ENCODE measurements around the gene SMC5. TPM values are rescaled to one million over a fixed set of nuclear protein-coding genes. Genes with fewer than 3 reads are reported as not detected.
A peak's percentile ranks its signal among the peaks of the same experiment; 100 is the strongest.
"Not testable (repeated sequence)": the region's sequence is repeated elsewhere in the genome, so short reads cannot be mapped to it uniquely, and the experiment has no call there.

SMC5 gene
- total and polyA plus RNA-seq, 5 experiments from 2014 or later = 15.2 to 48.3 (median 17.2) TPM

GRCh38 chr9:70322096-70322495 is 63.3 kb downstream of the SMC5 start:
- Mint-ChIP-seq H3K4me3 (no peak overlapping the region), H3K27ac (peak overlapping the region in 1 of 10 donors; percentile 61), H3K36me3 (peaks cover 30 to 84% (median 49%) of the 10 kb centered on the region in 3 donors), H3K9me3 (peaks cover 0 to 4% (median 0%) of the 10 kb centered on the region in 9 donors), H3K4me1 (peaks cover 0 to 2% (median 0%) of the 10 kb centered on the region in 4 donors), H3K27me3 (no peaks in the 10 kb centered on the region)
- no peak for DNase-seq
- no peak for ATAC-seq
- POLR2A ChIA-PET = no interaction called here

GRCh38 chr9:70324963-70325362 is 66.2 kb downstream of the SMC5 start:
- peak overlapping the region in 1 of 10 donors; percentile 9 for H3K27ac Mint-ChIP-seq
- no peaks in the 10 kb centered on the region for H3K27me3 Mint-ChIP-seq
- ATAC-seq (no peak), DNase-seq (no peak)
- H3K4me3 Mint-ChIP-seq = no peak overlapping the region
- peaks cover 0 to 12% (median 4%) of the 10 kb centered on the region in 9 donors for H3K9me3 Mint-ChIP-seq
- H3K4me1 Mint-ChIP-seq = peaks cover 0 to 8% (median under 1%) of the 10 kb centered on the region in 4 donors
- peaks cover 53 to 89% (median 69%) of the 10 kb centered on the region in 3 donors for H3K36me3 Mint-ChIP-seq
- POLR2A ChIA-PET = no interaction called here

GRCh38 chr9:70328625-70329024 is 69.8 kb downstream of the SMC5 start:
- peaks cover 44 to 81% (median 55%) of the 10 kb centered on the region in 3 donors for H3K36me3 Mint-ChIP-seq

GRCh38 chr9:70340572-70340971 is 81.8 kb downstream of the SMC5 start:
- peaks cover 0 to 21% (median 12%) of the 10 kb centered on the region in 3 donors for H3K36me3 Mint-ChIP-seq
- H3K27ac Mint-ChIP-seq = no peak overlapping the region
- no peak for ATAC-seq
- no peak overlapping the region for H3K4me3 Mint-ChIP-seq
- no peaks in the 10 kb centered on the region for H3K27me3 Mint-ChIP-seq
- peaks cover 0 to 5% (median 2%) of the 10 kb centered on the region in 4 donors for H3K4me1 Mint-ChIP-seq
- no peaks in the 10 kb centered on the region for H3K9me3 Mint-ChIP-seq
- peak in 3 of 10 donors; percentile 25 to 28 (median 25) for DNase-seq
- POLR2A ChIA-PET = interaction anchor here (1.2 to 1.3 kb wide), 2 partner anchors 73 to 262 kb away, joined by 3 to 4 read pairs; partner anchors contain the start of gene KLF9

More at GRCh38 chr9:70328625-70329024, 69.8 kb downstream of the SMC5 start:
- Mint-ChIP-seq H3K27ac (peak overlapping the region in 1 of 10 donors; percentile 85), H3K9me3 (peaks cover 0 to 12% (median 4%) of the 10 kb centered on the region in 9 donors)
- H3K27me3 Mint-ChIP-seq, DNase-seq, H3K4me1 Mint-ChIP-seq, H3K4me3 Mint-ChIP-seq, POLR2A ChIA-PET, ATAC-seq: not testable (repeated sequence)

- no peak overlapping the region for H3K4me3 Mint-ChIP-seq
- peak overlapping the region in 3 of 10 donors; percentile 10 to 44 (median 16) for H3K27ac Mint-ChIP-seq
- H3K27me3 Mint-ChIP-seq = no peaks in the 10 kb centered on the region
- POLR2A ChIA-PET = no interaction called here
- peaks cover 4 to 61% (median 6%) of the 10 kb centered on the region in 3 donors for H3K36me3 Mint-ChIP-seq
- H3K4me1 Mint-ChIP-seq = no peaks in the 10 kb centered on the region
- no peaks in the 10 kb centered on the region for H3K9me3 Mint-ChIP-seq
- no peak for DNase-seq
- no peak for ATAC-seq
Observed at GRCh38 chr9:70347046-70347445, 88.3 kb downstream of the SMC5 start.

- POLR2A ChIA-PET = interaction anchor here (0.6 kb wide), 1 partner anchor 122 kb away, joined by 9 read pairs; no protein-coding TSS in a partner anchor
- peaks cover 0 to 50% (median 5%) of the 10 kb centered on the region in 3 donors for H3K36me3 Mint-ChIP-seq
- H3K27me3 Mint-ChIP-seq = no peaks in the 10 kb centered on the region
- no peak for DNase-seq
- H3K9me3 Mint-ChIP-seq = no peaks in the 10 kb centered on the region
- no peak for ATAC-seq
- H3K27ac Mint-ChIP-seq = peak overlapping the region in 1 of 10 donors; percentile 19
- H3K4me1 Mint-ChIP-seq = peaks cover 0 to 2% (median under 1%) of the 10 kb centered on the region in 4 donors
- H3K4me3 Mint-ChIP-seq = no peak overlapping the region
Observed at GRCh38 chr9:70352356-70352755, 93.6 kb downstream of the SMC5 start.

- peaks cover 0 to 2% (median under 1%) of the 10 kb centered on the region in 4 donors for H3K4me1 Mint-ChIP-seq
- no peaks in the 10 kb centered on the region for H3K27me3 Mint-ChIP-seq
- DNase-seq (peak in 3 of 10 donors; percentile 32 to 36 (median 34)), ATAC-seq (no peak)
- POLR2A ChIA-PET = no interaction called here
- peaks cover 0 to 45% (median 4%) of the 10 kb centered on the region in 3 donors for H3K36me3 Mint-ChIP-seq
- no peak overlapping the region for H3K4me3 Mint-ChIP-seq
- no peaks in the 10 kb centered on the region for H3K9me3 Mint-ChIP-seq
- H3K27ac Mint-ChIP-seq = peak overlapping the region in 1 of 10 donors; percentile 15
Observed at GRCh38 chr9:70352802-70353201, 94.0 kb downstream of the SMC5 start.

GRCh38 chr9:70355801-70356200 is 97.0 kb downstream of the SMC5 start:
- H3K27ac Mint-ChIP-seq = peak overlapping the region in 8 of 10 donors; percentile 0 to 68 (median 38)
- no peaks in the 10 kb centered on the region for H3K27me3 Mint-ChIP-seq
- no peak overlapping the region for H3K4me3 Mint-ChIP-seq
- DNase-seq = no peak
- H3K4me1 Mint-ChIP-seq = peaks cover 0 to 2% (median 1%) of the 10 kb centered on the region in 4 donors
- POLR2A ChIA-PET = interaction anchor here (0.9 kb wide), 1 partner anchor 34 kb away, joined by 3 read pairs; no protein-coding TSS in a partner anchor
- peaks cover 0 to 22% (median 0%) of the 10 kb centered on the region in 3 donors for H3K36me3 Mint-ChIP-seq
- H3K9me3 Mint-ChIP-seq = no peaks in the 10 kb centered on the region
- no peak for ATAC-seq

- ATAC-seq = no peak
- H3K4me1 Mint-ChIP-seq = peaks cover 0 to 1% (median 0%) of the 10 kb centered on the region in 4 donors
- H3K4me3 Mint-ChIP-seq = no peak overlapping the region
- POLR2A ChIA-PET = no interaction called here
- no peaks in the 10 kb centered on the region for H3K36me3 Mint-ChIP-seq
- H3K27ac Mint-ChIP-seq = no peak overlapping the region
- no peak for DNase-seq
- no peaks in the 10 kb centered on the region for H3K27me3 Mint-ChIP-seq
- peaks cover 0 to 2% (median 0%) of the 10 kb centered on the region in 9 donors for H3K9me3 Mint-ChIP-seq
Observed at GRCh38 chr9:70362952-70363351, 104.2 kb downstream of the SMC5 start.

GRCh38 chr9:70363760-70364159 is 105.0 kb downstream of the SMC5 start:
- no peak overlapping the region for H3K27ac Mint-ChIP-seq
- H3K36me3 Mint-ChIP-seq = no peaks in the 10 kb centered on the region
- DNase-seq = no peak
- no peaks in the 10 kb centered on the region for H3K4me1 Mint-ChIP-seq
- ATAC-seq = no peak
- H3K9me3 Mint-ChIP-seq = peaks cover 0 to 2% (median 0%) of the 10 kb centered on the region in 9 donors
- H3K27me3 Mint-ChIP-seq = no peaks in the 10 kb centered on the region
- POLR2A ChIA-PET = no interaction called here
- H3K4me3 Mint-ChIP-seq = no peak overlapping the region

- H3K27ac Mint-ChIP-seq = no peak overlapping the region
- no peaks in the 10 kb centered on the region for H3K36me3 Mint-ChIP-seq
- POLR2A ChIA-PET = no interaction called here
- DNase-seq (no peak), ATAC-seq (no peak)
- H3K27me3 Mint-ChIP-seq = no peaks in the 10 kb centered on the region
- H3K4me1 Mint-ChIP-seq = no peaks in the 10 kb centered on the region
- peaks cover 0 to 2% (median 0%) of the 10 kb centered on the region in 9 donors for H3K9me3 Mint-ChIP-seq
- no peak overlapping the region for H3K4me3 Mint-ChIP-seq
Observed at GRCh38 chr9:70367305-70367930, 108.6 kb downstream of the SMC5 start.

GRCh38 chr9:70374962-70375618 is 116.3 kb downstream of the SMC5 start:
- Mint-ChIP-seq H3K4me3 (no peak overlapping the region), H3K27ac (peak overlapping the region in 1 of 10 donors; percentile 28), H3K36me3 (no peaks in the 10 kb centered on the region), H3K9me3 (no peaks in the 10 kb centered on the region), H3K27me3 (peaks cover 0 to 2% (median 0%) of the 10 kb centered on the region in 5 donors), H3K4me1 (peaks cover 0 to 2% (median under 1%) of the 10 kb centered on the region in 4 donors)
- ATAC-seq (no peak), DNase-seq (no peak)
- POLR2A ChIA-PET = no interaction called here
